Astrocyte (in vitro differentiated cells and primary cell): ENCODE data around the gene KRT31.

ENCODE experiments used
- EZH2 ChIP-seq: IDR thresholded peaks from 2 replicates; pipeline ENCODE4 v1.6.1; 2012; ENCODE audit warnings: mild to moderate bottlenecking, low read length, inconsistent platforms; ENCODE audit not compliant: insufficient read depth
- TF ChIP-seq, protein P1 (sequence below): IDR thresholded peaks from 2 replicates; pipeline ENCODE4 v1.5.1; 2011; ENCODE audit warnings: low read depth, mild to moderate bottlenecking, inconsistent platforms, low read length, moderate library complexity; ENCODE audit not compliant: insufficient read depth

DNA sequence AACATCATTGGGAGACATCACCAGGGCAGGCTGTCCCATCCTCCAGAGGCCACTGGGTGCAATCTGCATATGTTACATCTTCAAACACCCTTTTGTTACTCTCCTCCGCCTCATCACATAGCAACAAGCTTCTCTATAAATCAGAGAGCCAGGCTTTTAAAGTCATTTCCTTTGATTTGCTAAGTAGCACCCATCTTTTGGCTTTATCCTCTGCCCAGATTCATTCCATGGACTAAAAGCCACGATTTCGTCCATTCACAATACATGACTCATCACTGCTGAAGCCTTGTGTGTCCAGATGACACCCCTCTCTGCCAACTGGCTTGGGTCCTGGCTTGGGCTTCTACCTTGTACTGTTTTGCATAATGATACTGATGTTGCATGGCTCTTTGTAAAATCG is 45.3 kb upstream of the KRT31 start:
- TF ChIP-seq, protein P1, sequence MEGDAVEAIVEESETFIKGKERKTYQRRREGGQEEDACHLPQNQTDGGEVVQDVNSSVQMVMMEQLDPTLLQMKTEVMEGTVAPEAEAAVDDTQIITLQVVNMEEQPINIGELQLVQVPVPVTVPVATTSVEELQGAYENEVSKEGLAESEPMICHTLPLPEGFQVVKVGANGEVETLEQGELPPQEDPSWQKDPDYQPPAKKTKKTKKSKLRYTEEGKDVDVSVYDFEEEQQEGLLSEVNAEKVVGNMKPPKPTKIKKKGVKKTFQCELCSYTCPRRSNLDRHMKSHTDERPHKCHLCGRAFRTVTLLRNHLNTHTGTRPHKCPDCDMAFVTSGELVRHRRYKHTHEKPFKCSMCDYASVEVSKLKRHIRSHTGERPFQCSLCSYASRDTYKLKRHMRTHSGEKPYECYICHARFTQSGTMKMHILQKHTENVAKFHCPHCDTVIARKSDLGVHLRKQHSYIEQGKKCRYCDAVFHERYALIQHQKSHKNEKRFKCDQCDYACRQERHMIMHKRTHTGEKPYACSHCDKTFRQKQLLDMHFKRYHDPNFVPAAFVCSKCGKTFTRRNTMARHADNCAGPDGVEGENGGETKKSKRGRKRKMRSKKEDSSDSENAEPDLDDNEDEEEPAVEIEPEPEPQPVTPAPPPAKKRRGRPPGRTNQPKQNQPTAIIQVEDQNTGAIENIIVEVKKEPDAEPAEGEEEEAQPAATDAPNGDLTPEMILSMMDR: no peak
- no peak for TF ChIP-seq EZH2
